Measurements from ENCODE around the gene NRIP1. TPM values are rescaled to one million over a fixed set of nuclear protein-coding genes. Genes with fewer than 3 reads are reported as not detected.

NRIP1 gene
- total and polyA plus RNA-seq, 2 donors (not counting 3 experiments of a cell fraction or from before 2014, with no cell fraction given), result 2.8 to 24.0 TPM

- DNase-seq (ENCODE audit: low read depth, low spot score) (no peak), FAIRE-seq (no peak)
- Histone ChIP-seq H3K9me1 (replicated peaks; ENCODE audit: control insufficient read depth, extremely low read depth, insufficient read depth, low read length) (no peaks in the 10 kb centered on the region), H3K36me3 (ENCODE audit: control insufficient read depth in 2 of 2, extremely low read depth in 1 of 2, insufficient read depth in 2 of 2, low read length in 2 of 2) (no peaks in the 10 kb centered on the region), H2AFZ (ENCODE audit: low read depth, low read length) (no peak overlapping the region), H3K27ac (ENCODE audit: insufficient read depth, low read depth, low read length) (no peak overlapping the region), H3K9me3 (replicated peaks; ENCODE audit: control insufficient read depth, insufficient read depth, low read length) (no peaks in the 10 kb centered on the region), H3K4me3 (replicated peaks in 1 of 3; ENCODE audit: insufficient read depth in 1 of 3, low read depth in 1 of 3, low read length in 3 of 3) (no peak overlapping the region), H3K79me2 (ENCODE audit: control insufficient read depth, insufficient read depth, low read length) (no peaks in the 10 kb centered on the region), H3K4me2 (ENCODE audit: insufficient read depth, low read length) (no peak overlapping the region), H4K20me1 (replicated peaks; ENCODE audit: control insufficient read depth, extremely low read depth, insufficient read depth, low read length) (no peaks in the 10 kb centered on the region), H3K9ac (replicated peaks; ENCODE audit: extremely low read depth, insufficient read depth, low read length) (no peak overlapping the region), H3K27me3 (ENCODE audit: control insufficient read depth in 2 of 2, insufficient read depth in 2 of 2, low read length in 2 of 2) (no peaks in the 10 kb centered on the region), H3K4me1 (ENCODE audit: control insufficient read depth, extremely low read depth, insufficient read depth, low read length) (no peaks in the 10 kb centered on the region)
- POLR2A ChIA-PET, result no interaction called here
- BruUV-seq (replicated peaks), result no TSS peak
- dilution Hi-C loops (cut with MboI; ENCODE audit: extremely low pct_ligation_motif_present, low sequenced_read_pairs), result no loop called here
- CTCF ChIA-PET, result interaction anchor here (1.4 kb wide), 1 partner anchor 8 kb away, joined by 6 read pairs; no protein-coding TSS in a partner anchor
- TF ChIP-seq MAX (IDR thresholded peaks at IDR 0.05; ENCODE audit: insufficient read depth, insufficient read length) (no peak), POLR2A (IDR thresholded peaks at IDR 0.05; ENCODE audit: low read depth, low read length) (no peak), POLR2AphosphoS5 (IDR thresholded peaks at IDR 0.05; ENCODE audit: insufficient read depth, low read depth, low read length) (no peak), GATA2 (IDR thresholded peaks at IDR 0.05; ENCODE audit: insufficient read depth, insufficient read length, low read depth, low read length) (no peak)
- TF ChIP-seq, protein P1, sequence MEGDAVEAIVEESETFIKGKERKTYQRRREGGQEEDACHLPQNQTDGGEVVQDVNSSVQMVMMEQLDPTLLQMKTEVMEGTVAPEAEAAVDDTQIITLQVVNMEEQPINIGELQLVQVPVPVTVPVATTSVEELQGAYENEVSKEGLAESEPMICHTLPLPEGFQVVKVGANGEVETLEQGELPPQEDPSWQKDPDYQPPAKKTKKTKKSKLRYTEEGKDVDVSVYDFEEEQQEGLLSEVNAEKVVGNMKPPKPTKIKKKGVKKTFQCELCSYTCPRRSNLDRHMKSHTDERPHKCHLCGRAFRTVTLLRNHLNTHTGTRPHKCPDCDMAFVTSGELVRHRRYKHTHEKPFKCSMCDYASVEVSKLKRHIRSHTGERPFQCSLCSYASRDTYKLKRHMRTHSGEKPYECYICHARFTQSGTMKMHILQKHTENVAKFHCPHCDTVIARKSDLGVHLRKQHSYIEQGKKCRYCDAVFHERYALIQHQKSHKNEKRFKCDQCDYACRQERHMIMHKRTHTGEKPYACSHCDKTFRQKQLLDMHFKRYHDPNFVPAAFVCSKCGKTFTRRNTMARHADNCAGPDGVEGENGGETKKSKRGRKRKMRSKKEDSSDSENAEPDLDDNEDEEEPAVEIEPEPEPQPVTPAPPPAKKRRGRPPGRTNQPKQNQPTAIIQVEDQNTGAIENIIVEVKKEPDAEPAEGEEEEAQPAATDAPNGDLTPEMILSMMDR (IDR thresholded peaks at IDR 0.05; ENCODE audit: extremely low read depth in 1 of 2, insufficient read depth in 1 of 2, low read depth in 1 of 2, low read length in 2 of 2), result no peak
- intact Hi-C loops (cut with micrococcal nuclease), result no loop called here
Observed at GRCh38 chr21:14926186-14926585, 138.6 kb downstream of the NRIP1 start.

DNA sequence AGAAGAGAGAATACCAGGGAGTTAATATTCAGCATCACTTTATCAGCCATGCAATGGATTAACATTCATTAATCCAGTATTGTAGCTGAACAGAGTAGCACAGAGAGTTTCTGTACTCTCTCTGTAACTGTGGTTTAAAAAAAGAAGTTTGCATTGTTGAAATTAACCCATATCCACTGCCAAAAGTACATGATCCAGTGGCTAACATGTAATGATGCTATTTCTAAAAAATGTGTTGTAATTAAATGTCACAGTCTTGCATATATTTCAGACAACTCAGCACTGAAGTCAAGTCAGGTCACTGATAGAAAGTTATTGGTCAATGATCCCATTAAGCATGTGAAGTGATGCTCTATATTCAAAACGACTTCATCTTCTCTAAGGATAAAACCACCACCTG is 141.3 kb downstream of the NRIP1 start:
- no peaks in the 10 kb centered on the region for H4K20me1 ChIP-seq (replicated peaks; ENCODE audit: control insufficient read depth, extremely low read depth, insufficient read depth, low read length)
- ChIA-PET CTCF (interaction anchor here (1.3 kb wide), 1 partner anchor 559 kb away, joined by 3 read pairs; no protein-coding TSS in a partner anchor), POLR2A (no interaction called here)
- intact Hi-C loops (cut with micrococcal nuclease) (no loop called here), dilution Hi-C loops (cut with MboI; ENCODE audit: extremely low pct_ligation_motif_present, low sequenced_read_pairs) (no loop called here)
- no peak overlapping the region for H3K9ac ChIP-seq (replicated peaks; ENCODE audit: extremely low read depth, insufficient read depth, low read length)
- no peak for TF ChIP-seq JUN (IDR thresholded peaks at IDR 0.05; ENCODE audit: borderline replicate concordance, insufficient read depth, insufficient read length, low read depth)
- TF ChIP-seq POLR2AphosphoS5 (IDR thresholded peaks at IDR 0.05; ENCODE audit: insufficient read depth, low read depth, low read length), result no peak
- TF ChIP-seq, protein P1 (IDR thresholded peaks at IDR 0.05; ENCODE audit: extremely low read depth in 1 of 2, insufficient read depth in 1 of 2, low read depth in 1 of 2, low read length in 2 of 2), result no peak
- TF ChIP-seq EZH2 (IDR thresholded peaks at IDR 0.05; ENCODE audit: borderline replicate concordance, low read depth, low read length, severe bottlenecking), result no peak
- no peak for TF ChIP-seq MAX (IDR thresholded peaks at IDR 0.05; ENCODE audit: insufficient read depth, insufficient read length)
- no peak for TF ChIP-seq FOS (IDR thresholded peaks at IDR 0.05; ENCODE audit: borderline replicate concordance, insufficient read depth, low read length)
- no peak for TF ChIP-seq POLR2A (IDR thresholded peaks at IDR 0.05; ENCODE audit: low read depth, low read length)
- no peak overlapping the region for H2AFZ ChIP-seq (ENCODE audit: low read depth, low read length)
- H3K9me1 ChIP-seq (replicated peaks; ENCODE audit: control insufficient read depth, extremely low read depth, insufficient read depth, low read length), result no peaks in the 10 kb centered on the region
- no peaks in the 10 kb centered on the region for H3K27me3 ChIP-seq (ENCODE audit: control insufficient read depth in 2 of 2, insufficient read depth in 2 of 2, low read length in 2 of 2)
- H3K79me2 ChIP-seq (ENCODE audit: control insufficient read depth, insufficient read depth, low read length), result no peaks in the 10 kb centered on the region
- no peak overlapping the region for H3K4me2 ChIP-seq (ENCODE audit: insufficient read depth, low read length)
- no peak overlapping the region for H3K27ac ChIP-seq (ENCODE audit: insufficient read depth, low read depth, low read length)
- DNase-seq (ENCODE audit: low read depth, low spot score) (no peak), FAIRE-seq (no peak)
- H3K4me3 ChIP-seq (replicated peaks in 1 of 3; ENCODE audit: insufficient read depth in 1 of 3, low read depth in 1 of 3, low read length in 3 of 3), result no peak overlapping the region
- no TSS peak for BruUV-seq (replicated peaks)
- H3K4me1 ChIP-seq (ENCODE audit: control insufficient read depth, extremely low read depth, insufficient read depth, low read length), result no peaks in the 10 kb centered on the region
- no peaks in the 10 kb centered on the region for H3K36me3 ChIP-seq (ENCODE audit: control insufficient read depth in 2 of 2, extremely low read depth in 1 of 2, insufficient read depth in 2 of 2, low read length in 2 of 2)
- no peaks in the 10 kb centered on the region for H3K9me3 ChIP-seq (replicated peaks; ENCODE audit: control insufficient read depth, insufficient read depth, low read length)

Data from endothelial cell of umbilical vein (primary cell).